Measurements from ENCODE around the gene SYNGAP1.

- no peak for TF ChIP-seq CTCF (IDR thresholded peaks at IDR 0.05; ENCODE audit: low read length)
- no peak for TF ChIP-seq EZH2phosphoT487 (IDR thresholded peaks at IDR 0.05; ENCODE audit: low read length)
- TF ChIP-seq EZH2 (optimal IDR thresholded peaks at IDR 0.05; ENCODE audit: low read depth, low read length): no peak
These were observed 49.8 kb downstream of the SYNGAP1 start for GRCh38 chr6:33469661-33470060.

All from MM.1S (cell line).